Astrocyte (in vitro differentiated cells and primary cell): Measurements from ENCODE around the gene SMIM31. TPM values are rescaled to one million over a fixed set of nuclear protein-coding genes. Genes with fewer than 3 reads are reported as not detected.

Source experiments
- DNase-seq: peaks from one replicate; pipeline ENCODE4 v3.0.0-alpha.2; 2010; ENCODE audit warnings: low read depth
- FAIRE-seq: peaks from 2 replicates; lab custom pipeline; 2011; peaks lifted over from hg19 to GRCh38; lab: Jason Lieb, UNC
- H2AFZ ChIP-seq: 2 replicates; pipeline ENCODE4 v1.6.0; 2012; ENCODE audit warnings: low read depth, low read length, inconsistent platforms
- H3K27ac ChIP-seq: 2 replicates; pipeline ENCODE4 v1.5.1; 2011; ENCODE audit warnings: low read depth, low read length, inconsistent platforms
- H3K27me3 ChIP-seq: 2 replicates; pipeline ENCODE4 v1.6.0; 2011; ENCODE audit warnings: low read length, inconsistent platforms; ENCODE audit not compliant: insufficient read depth
- H3K36me3 ChIP-seq: 2 replicates; pipeline ENCODE4 v1.5.1; 2011; ENCODE audit warnings: low read length, inconsistent platforms; ENCODE audit not compliant: insufficient read depth
- H3K4me1 ChIP-seq: 2 replicates; pipeline ENCODE4 v1.5.1; 2011; ENCODE audit warnings: low read length, inconsistent platforms; ENCODE audit not compliant: insufficient read depth
- H3K4me2 ChIP-seq: 2 replicates; pipeline ENCODE4 v1.6.0; 2012; ENCODE audit warnings: low read length, inconsistent platforms
- H3K4me3 ChIP-seq: 2 replicates; pipeline ENCODE4 v1.5.1; 2011; ENCODE audit warnings: low read depth, mild to moderate bottlenecking, low read length, inconsistent platforms; ENCODE audit not compliant: insufficient read depth
- H3K79me2 ChIP-seq: 2 replicates; pipeline ENCODE4 v1.6.0; 2012; ENCODE audit warnings: mild to moderate bottlenecking, low read length, inconsistent platforms; ENCODE audit not compliant: insufficient read depth
- H3K9ac ChIP-seq: 2 replicates; pipeline ENCODE4 v1.6.0; 2012; ENCODE audit warnings: mild to moderate bottlenecking, low read length, inconsistent platforms
- H3K9me3 ChIP-seq: 2 replicates; pipeline ENCODE4 v1.5.1; 2012; ENCODE audit warnings: low read depth, mild to moderate bottlenecking, low read length, inconsistent platforms; ENCODE audit not compliant: insufficient read depth
- H4K20me1 ChIP-seq: 2 replicates; pipeline ENCODE4 v1.6.0; 2012; ENCODE audit warnings: low read length, inconsistent platforms; ENCODE audit not compliant: insufficient read depth
- H3K27ac Mint-ChIP-seq: one replicate; pipeline ENCODE4 v1.8.0; 2021; ENCODE audit warnings: mild to moderate bottlenecking, mixed read lengths; ENCODE audit not compliant: unreplicated experiment
- H3K27me3 Mint-ChIP-seq: one replicate; pipeline ENCODE4 v1.8.0; 2021; ENCODE audit warnings: low read depth, mixed read lengths; ENCODE audit not compliant: unreplicated experiment
- H3K36me3 Mint-ChIP-seq: one replicate; pipeline ENCODE4 v1.8.0; 2021; ENCODE audit warnings: low read depth, mixed read lengths; ENCODE audit not compliant: unreplicated experiment
- H3K4me1 Mint-ChIP-seq: one replicate; pipeline ENCODE4 v1.8.0; 2021; ENCODE audit warnings: low read depth, mixed read lengths; ENCODE audit not compliant: unreplicated experiment
- H3K4me3 Mint-ChIP-seq: one replicate; pipeline ENCODE4 v1.8.0; 2021; ENCODE audit warnings: mild to moderate bottlenecking, moderate library complexity, mixed read lengths; ENCODE audit not compliant: unreplicated experiment
- H3K9me3 Mint-ChIP-seq: one replicate; pipeline ENCODE4 v1.8.0; 2021; ENCODE audit warnings: mild to moderate bottlenecking, mixed read lengths; ENCODE audit not compliant: unreplicated experiment
- CTCF ChIP-seq: IDR thresholded peaks from 2 replicates; pipeline ENCODE4 v1.5.1; 2011; ENCODE audit warnings: low read depth, mild to moderate bottlenecking, inconsistent platforms, low read length, moderate library complexity; ENCODE audit not compliant: insufficient read depth
- EZH2 ChIP-seq: IDR thresholded peaks from 2 replicates; pipeline ENCODE4 v1.6.1; 2012; ENCODE audit warnings: mild to moderate bottlenecking, low read length, inconsistent platforms; ENCODE audit not compliant: insufficient read depth
- total RNA-seq: library from RNA; stranded (reverse); gene quantifications from 2 replicates; pipeline ENCODE4 v1.2.1, GENCODE V29; 2021

The SMIM31 gene
- total RNA-seq, 1 donor from 2014 or later, result not detected

- Histone ChIP-seq H3K79me2 (no peaks in the 10 kb centered on the region), H3K27me3 (no peaks in the 10 kb centered on the region), H3K4me1 (no peaks in the 10 kb centered on the region), H3K4me3 (no peak overlapping the region), H3K9me3 (no peaks in the 10 kb centered on the region), H3K9ac (no peak overlapping the region), H3K36me3 (no peaks in the 10 kb centered on the region), H4K20me1 (no peaks in the 10 kb centered on the region), H3K27ac (no peak overlapping the region), H2AFZ (no peak overlapping the region), H3K4me2 (no peak overlapping the region)
- no peak for DNase-seq
- TF ChIP-seq EZH2 (no peak), CTCF (no peak)
- H3K4me1 Mint-ChIP-seq, result peaks cover 2% of the 10 kb centered on the region
- H3K9me3 Mint-ChIP-seq, result peaks cover 4% of the 10 kb centered on the region
- no peaks in the 10 kb centered on the region for H3K27me3 Mint-ChIP-seq
- no peaks in the 10 kb centered on the region for H3K36me3 Mint-ChIP-seq
- no peak for FAIRE-seq
- no peak overlapping the region for H3K4me3 Mint-ChIP-seq
- H3K27ac Mint-ChIP-seq, result no peak overlapping the region
Observed at GRCh38 chr4:164819366-164819765, 65.4 kb downstream of the SMIM31 start.

- Histone ChIP-seq H3K4me1 (no peaks in the 10 kb centered on the region), H3K4me2 (no peak overlapping the region), H4K20me1 (no peaks in the 10 kb centered on the region), H3K9me3 (no peaks in the 10 kb centered on the region), H3K9ac (no peak overlapping the region), H3K79me2 (no peaks in the 10 kb centered on the region), H3K4me3 (no peak overlapping the region), H2AFZ (no peak overlapping the region), H3K27ac (no peak overlapping the region), H3K27me3 (no peaks in the 10 kb centered on the region), H3K36me3 (no peaks in the 10 kb centered on the region)
- Mint-ChIP-seq H3K4me1 (peaks cover 2% of the 10 kb centered on the region), H3K27ac (no peak overlapping the region), H3K4me3 (no peak overlapping the region), H3K36me3 (no peaks in the 10 kb centered on the region), H3K27me3 (no peaks in the 10 kb centered on the region), H3K9me3 (peaks cover 4% of the 10 kb centered on the region)
- no peak for DNase-seq
- FAIRE-seq, result no peak
- TF ChIP-seq CTCF (no peak), EZH2 (no peak)
Observed at GRCh38 chr4:164821711-164822110, 67.8 kb downstream of the SMIM31 start.

- no peak overlapping the region for H3K27ac ChIP-seq
- H3K4me2 ChIP-seq, result no peak overlapping the region
- no peaks in the 10 kb centered on the region for H4K20me1 ChIP-seq
- no peak overlapping the region for H3K9ac ChIP-seq
- DNase-seq, result no peak
- H3K9me3 ChIP-seq, result no peaks in the 10 kb centered on the region
- no peak for TF ChIP-seq EZH2
- TF ChIP-seq CTCF, result no peak
- peaks cover 4% of the 10 kb centered on the region for H3K9me3 Mint-ChIP-seq
- H3K36me3 Mint-ChIP-seq, result no peaks in the 10 kb centered on the region
- H3K4me3 Mint-ChIP-seq, result no peak overlapping the region
- no peaks in the 10 kb centered on the region for H3K27me3 ChIP-seq
- no peaks in the 10 kb centered on the region for H3K79me2 ChIP-seq
- H3K4me3 ChIP-seq, result no peak overlapping the region
- H2AFZ ChIP-seq, result no peak overlapping the region
- FAIRE-seq, result no peak
- H3K4me1 ChIP-seq, result no peaks in the 10 kb centered on the region
- H3K4me1 Mint-ChIP-seq, result peaks cover 13% of the 10 kb centered on the region
- H3K27me3 Mint-ChIP-seq, result no peaks in the 10 kb centered on the region
- H3K36me3 ChIP-seq, result no peaks in the 10 kb centered on the region
- no peak overlapping the region for H3K27ac Mint-ChIP-seq
Observed at GRCh38 chr4:164824581-164824980, 70.7 kb downstream of the SMIM31 start.
